SK-N-SH (cell line): ENCODE results near the gene PYGM. TPM values are rescaled to one million over a fixed set of nuclear protein-coding genes. Genes with fewer than 3 reads are reported as not detected.

Experiments used
- CTCF ChIA-PET: fragments of 300-600, 350-600 bp; formaldehyde crosslinking; extraction: SDS; loops from one replicate; lab custom pipeline; 2021; lab: Yijun Ruan, JAX
- POLR2A ChIA-PET: fragments of 350-600 bp; sonication (Branson Sonifier 250); formaldehyde crosslinking; extraction: SDS; loops from one replicate; lab custom pipeline; 2020; ENCODE audit warnings: antibody characterized with exemption, inconsistent platforms; lab: Yijun Ruan, JAX
- DNase-seq: peaks from one replicate; pipeline ENCODE4 v3.0.0; 2012
- H2AFZ ChIP-seq: fragments of 200-600 bp; sonication (generic); 2 replicates; pipeline ENCODE4 v1.8.1; 2016; ENCODE audit warnings: antibody characterized with exemption, mild to moderate bottlenecking, low read depth
- H3F3A ChIP-seq: fragments of 200-600 bp; sonication (generic); replicated peaks from 2 replicates; pipeline ENCODE3; 2016; ENCODE audit warnings: antibody characterized with exemption, mild to moderate bottlenecking; ENCODE audit not compliant: insufficient read depth
- H3K27ac ChIP-seq, 2 experiments: fragments of 200-500 bp in 1 of 2; fragments of 200-600 bp in 1 of 2; sonication (Bioruptor generic) in 1 of 2; sonication (generic), shearing (Covaris generic) in 1 of 2; 2 replicates each; pipeline versions ENCODE4 v1.5.1 to v1.6.1; 2014 to 2016; ENCODE audit warnings: low read depth in 2 of 2, inconsistent platforms in 1 of 2, low read length in 1 of 2, mild to moderate bottlenecking in 1 of 2, mixed read lengths in 1 of 2
- H3K27me3 ChIP-seq: fragments of 200-600 bp; sonication (generic), shearing (Covaris generic); 2 replicates; pipeline ENCODE4 v1.6.1; 2016; ENCODE audit warnings: mixed run types; ENCODE audit not compliant: insufficient read depth
- H3K36me3 ChIP-seq, 2 experiments: fragments of 200-500 bp in 1 of 2; fragments of 200-600 bp in 1 of 2; sonication (Bioruptor generic) in 1 of 2; sonication (generic) in 1 of 2; replicated peaks in 1 of 2; 2 replicates each; pipeline versions ENCODE3 to v1.5.1; 2014 to 2016; ENCODE audit warnings: low read length in 1 of 2, mild to moderate bottlenecking in 1 of 2; ENCODE audit not compliant: insufficient read depth in 2 of 2, control insufficient read depth in 1 of 2
- H3K4me1 ChIP-seq, 2 experiments: fragments of 200-500 bp in 1 of 2; fragments of 200-600 bp in 1 of 2; sonication (Bioruptor generic) in 1 of 2; sonication (generic), shearing (Covaris generic) in 1 of 2; 2 replicates each; pipeline versions ENCODE4 v1.5.1 to v1.6.1; 2014 to 2016; ENCODE audit warnings: low read depth in 1 of 2, low read length in 1 of 2, mixed run types in 1 of 2; ENCODE audit not compliant: insufficient read depth in 2 of 2, control insufficient read depth in 1 of 2
- H3K4me2 ChIP-seq: fragments of 200-600 bp; sonication (generic), shearing (Covaris generic); 2 replicates; pipeline ENCODE4 v1.6.1; 2017; ENCODE audit warnings: mixed run types
- H3K4me3 ChIP-seq, 2 experiments: fragments of 200-500 bp in 1 of 2; fragments of 200-600 bp in 1 of 2; sonication (Bioruptor generic) in 1 of 2; sonication (generic), shearing (Covaris generic) in 1 of 2; 2 replicates each; pipeline versions ENCODE4 v1.5.1 to v1.8.1; 2014 to 2016; ENCODE audit warnings: low read depth in 2 of 2, inconsistent platforms in 1 of 2, low read length in 1 of 2, mild to moderate bottlenecking in 1 of 2, mixed read lengths in 1 of 2, moderate library complexity in 1 of 2
- H3K79me2 ChIP-seq: fragments of 200-600 bp; sonication (generic); 2 replicates; pipeline ENCODE4 v1.8.1; 2017; ENCODE audit warnings: mild to moderate bottlenecking; ENCODE audit not compliant: insufficient read depth
- H3K9ac ChIP-seq: fragments of 200-600 bp; sonication (generic); 2 replicates; pipeline ENCODE4 v1.6.1; 2017; ENCODE audit warnings: mixed run types
- H3K9me2 ChIP-seq: fragments of 200-600 bp; sonication (generic); 2 replicates; pipeline ENCODE4 v1.6.1; 2017; ENCODE audit warnings: mixed run types
- H3K9me3 ChIP-seq: fragments of 200-600 bp; sonication (generic); 2 replicates; pipeline ENCODE4 v1.6.1; 2017; ENCODE audit warnings: mixed run types, mild to moderate bottlenecking, moderate library complexity
- H4K20me1 ChIP-seq: fragments of 200-600 bp; sonication (generic); 2 replicates; pipeline ENCODE4 v1.6.1; 2017; ENCODE audit warnings: mild to moderate bottlenecking, mixed run types; ENCODE audit not compliant: insufficient read depth
- CHD2 ChIP-seq: fragments of 150-350 bp; IDR thresholded peaks from 2 replicates; pipeline ENCODE4 v1.6.1; 2018; ENCODE audit warnings: low read length; ENCODE audit not compliant: partially characterized antibody
- EP300 ChIP-seq, 2 experiments: IDR thresholded peaks; 2 replicates each; pipeline versions ENCODE4 v1.4.0 to v1.6.1; 2012; ENCODE audit warnings: borderline replicate concordance in 1 of 2, low read depth in 1 of 2, low read length in 1 of 2
- EZH2phosphoT487 ChIP-seq: fragments of 200-600 bp; sonication (generic); IDR thresholded peaks from 2 replicates; pipeline ENCODE4 v1.6.1; 2017; ENCODE audit warnings: low read depth, mixed run types, mild to moderate bottlenecking, antibody characterized with exemption, moderate library complexity, borderline replicate concordance
- FOSL2 ChIP-seq: IDR thresholded peaks from 2 replicates; pipeline ENCODE4 v1.4.0; 2012; ENCODE audit warnings: low read depth, mild to moderate bottlenecking, moderate library complexity, borderline replicate concordance
- FOXM1 ChIP-seq: IDR thresholded peaks from 2 replicates; pipeline ENCODE4 v1.4.0; 2012; ENCODE audit warnings: low read depth, mild to moderate bottlenecking
- IRF3 ChIP-seq: fragments of 150-350 bp; IDR thresholded peaks from 2 replicates; pipeline ENCODE4 v1.6.1; 2016; ENCODE audit warnings: mild to moderate bottlenecking, low read depth, low read length
- MEF2A ChIP-seq: IDR thresholded peaks from 2 replicates; pipeline ENCODE4 v1.4.0; 2012; ENCODE audit warnings: low read depth, borderline replicate concordance
- MXI1 ChIP-seq: IDR thresholded peaks from 2 replicates; pipeline ENCODE4 v1.6.1; 2012; ENCODE audit warnings: mild to moderate bottlenecking, low read depth, low read length, improper control_type of control experiment
- NFIC ChIP-seq: IDR thresholded peaks from 2 replicates; pipeline ENCODE4 v1.4.0; 2012; ENCODE audit warnings: borderline replicate concordance
- PBX3 ChIP-seq: IDR thresholded peaks from 2 replicates; pipeline ENCODE4; 2012
- RAD21 ChIP-seq: IDR thresholded peaks from 2 replicates; pipeline ENCODE4 v1.6.1; 2012; ENCODE audit warnings: mild to moderate bottlenecking, low read length
- REST ChIP-seq: IDR thresholded peaks from 2 replicates; pipeline ENCODE4 v1.6.1; 2012; ENCODE audit warnings: mild to moderate bottlenecking, low read depth, low read length, moderate library complexity
- RXRA ChIP-seq: IDR thresholded peaks from 2 replicates; pipeline ENCODE4 v1.4.0; 2012; ENCODE audit warnings: low read depth, mild to moderate bottlenecking, borderline replicate concordance
- SMC3 ChIP-seq: IDR thresholded peaks from 2 replicates; pipeline ENCODE4 v1.6.1; 2012; ENCODE audit warnings: low read depth, low read length, improper control_type of control experiment
- TAF1 ChIP-seq: IDR thresholded peaks from 2 replicates; pipeline ENCODE4 v1.6.1; 2012; ENCODE audit warnings: low read depth, mild to moderate bottlenecking, low read length, moderate library complexity, borderline replicate concordance
- USF1 ChIP-seq: IDR thresholded peaks from 2 replicates; pipeline ENCODE4 v1.4.0; 2012; ENCODE audit warnings: low read depth, borderline replicate concordance
- ZBTB33 ChIP-seq: IDR thresholded peaks from 2 replicates; pipeline ENCODE4 v1.4.0; 2012; ENCODE audit warnings: low read depth, borderline replicate concordance
- WGBS: methylation state at CpG from one replicate; pipeline ENCODE4 v1.1.6; 2017; ENCODE audit warnings: low lambda C conversion rate; 5-methylcytosine and 5-hydroxymethylcytosine counted together
- polyA plus RNA-seq, 3 experiments: library from polyadenylated mRNA; depleted of rRNA; stranded (reverse); fragments of >200 nt; gene quantifications; 2 replicates each; pipeline ENCODE4 v1.2.3, GENCODE V29; 2012

Gene PYGM
- polyA plus RNA-seq, 1 of the 3 experiments (the other 2 are of a cell fraction), result 0.08 TPM

GRCh38 chr11:64755681-64756361 is 4.0 kb downstream of the PYGM start:
- POLR2A ChIA-PET, result no interaction called here
- Histone ChIP-seq H3K4me3 (no peak overlapping the region), H3K79me2 (no peaks in the 10 kb centered on the region), H3F3A (peaks cover 11% of the 10 kb centered on the region), H3K9me3 (no peaks in the 10 kb centered on the region), H3K27ac (no peak overlapping the region), H4K20me1 (no peaks in the 10 kb centered on the region), H3K36me3 (no peaks in the 10 kb centered on the region), H3K4me1 (peaks cover 0 to 12% of the 10 kb centered on the region in 2 experiments; a peak in 1 of 4 replicates), H3K27me3 (no peaks in the 10 kb centered on the region), H3K9me2 (no peaks in the 10 kb centered on the region), H2AFZ (no peak overlapping the region), H3K9ac (no peak overlapping the region), H3K4me2 (no peak overlapping the region)
- CTCF ChIA-PET, result interaction anchor here (0.6 to 2.3 kb wide), 4 partner anchors 11 to 13 kb away, joined by 3 to 9 read pairs (median 4); no protein-coding TSS in a partner anchor
- DNase-seq, result peak; percentile 15
- 82% methylated on average over 12 of the region's 13 CpGs for WGBS
- TF ChIP-seq CHD2 (no peak), REST (no peak), FOXM1 (no peak), EP300 (IDR thresholded peaks at IDR 0.05; ENCODE audit: borderline replicate concordance in 1 of 2, low read depth in 1 of 2, low read length in 1 of 2) (no peak), EZH2phosphoT487 (no peak), FOSL2 (no peak), RAD21 (no peak), MEF2A (no peak), IRF3 (no peak), SMC3 (no peak), RXRA (no peak), TAF1 (no peak), NFIC (no peak), ZBTB33 (no peak), USF1 (no peak), PBX3 (no peak), MXI1 (no peak)
